ENCODE measurements around the gene NR1I2.

NR1I2 gene

GRCh38 chr3:119800844-119801243 is 18.9 kb downstream of the NR1I2 start:
- H3K4me3 ChIP-seq (ENCODE audit: low read length) = no peak overlapping the region
- no peak for DNase-seq (ENCODE audit: low read depth)
- no peak for TF ChIP-seq CTCF (IDR thresholded peaks at IDR 0.05; ENCODE audit: insufficient read depth, low read depth, low read length, missing control alignments)

GRCh38 chr3:119808244-119808643 is 26.3 kb downstream of the NR1I2 start:
- H3K4me3 ChIP-seq (ENCODE audit: low read length) = no peak overlapping the region
- no peak for DNase-seq (ENCODE audit: low read depth)
- no peak for TF ChIP-seq CTCF (IDR thresholded peaks at IDR 0.05; ENCODE audit: insufficient read depth, low read depth, low read length, missing control alignments)

- no peak overlapping the region for H3K4me3 ChIP-seq (ENCODE audit: low read length)
- no peak for DNase-seq (ENCODE audit: low read depth)
- no peak for TF ChIP-seq CTCF (IDR thresholded peaks at IDR 0.05; ENCODE audit: insufficient read depth, low read depth, low read length, missing control alignments)
Measured at GRCh38 chr3:119808843-119809242, 26.9 kb downstream of the NR1I2 start.

- no peak for TF ChIP-seq CTCF (IDR thresholded peaks at IDR 0.05; ENCODE audit: insufficient read depth, low read depth, low read length, missing control alignments)
- H3K4me3 ChIP-seq (ENCODE audit: low read length) = peak overlapping the region; percentile 42
- no peak for DNase-seq (ENCODE audit: low read depth)
Measured at GRCh38 chr3:119809249-119810017, 27.5 kb downstream of the NR1I2 start.

GRCh38 chr3:119810018-119810435 is 28.1 kb downstream of the NR1I2 start:
- H3K4me3 ChIP-seq (ENCODE audit: low read length) = peak overlapping the region; percentile 42
- peak; percentile 29 for TF ChIP-seq CTCF (IDR thresholded peaks at IDR 0.05; ENCODE audit: insufficient read depth, low read depth, low read length, missing control alignments)
- DNase-seq (ENCODE audit: low read depth) = peak; percentile 45

- DNase-seq (ENCODE audit: low read depth) = no peak
- H3K4me3 ChIP-seq (ENCODE audit: low read length) = no peak overlapping the region
- TF ChIP-seq CTCF (IDR thresholded peaks at IDR 0.05; ENCODE audit: insufficient read depth, low read depth, low read length, missing control alignments) = no peak
Measured at GRCh38 chr3:119812491-119813058, 30.7 kb downstream of the NR1I2 start.

Data from epithelial cell of esophagus (primary cell).